Astrocyte (in vitro differentiated cells and primary cell): ENCODE measurements around the gene BMAL1. TPM values are rescaled to one million over a fixed set of nuclear protein-coding genes. Genes with fewer than 3 reads are reported as not detected.

Source experiments
- DNase-seq: peaks from one replicate; pipeline ENCODE4 v3.0.0-alpha.2; 2010; ENCODE audit warnings: low read depth
- FAIRE-seq: peaks from 2 replicates; lab custom pipeline; 2011; peaks lifted over from hg19 to GRCh38; lab: Jason Lieb, UNC
- H2AFZ ChIP-seq: 2 replicates; pipeline ENCODE4 v1.6.0; 2012; ENCODE audit warnings: low read depth, low read length, inconsistent platforms
- H3K27ac ChIP-seq: 2 replicates; pipeline ENCODE4 v1.5.1; 2011; ENCODE audit warnings: low read depth, low read length, inconsistent platforms
- H3K27me3 ChIP-seq: 2 replicates; pipeline ENCODE4 v1.6.0; 2011; ENCODE audit warnings: low read length, inconsistent platforms; ENCODE audit not compliant: insufficient read depth
- H3K36me3 ChIP-seq: 2 replicates; pipeline ENCODE4 v1.5.1; 2011; ENCODE audit warnings: low read length, inconsistent platforms; ENCODE audit not compliant: insufficient read depth
- H3K4me1 ChIP-seq: 2 replicates; pipeline ENCODE4 v1.5.1; 2011; ENCODE audit warnings: low read length, inconsistent platforms; ENCODE audit not compliant: insufficient read depth
- H3K4me2 ChIP-seq: 2 replicates; pipeline ENCODE4 v1.6.0; 2012; ENCODE audit warnings: low read length, inconsistent platforms
- H3K4me3 ChIP-seq: 2 replicates; pipeline ENCODE4 v1.5.1; 2011; ENCODE audit warnings: low read depth, mild to moderate bottlenecking, low read length, inconsistent platforms; ENCODE audit not compliant: insufficient read depth
- H3K79me2 ChIP-seq: 2 replicates; pipeline ENCODE4 v1.6.0; 2012; ENCODE audit warnings: mild to moderate bottlenecking, low read length, inconsistent platforms; ENCODE audit not compliant: insufficient read depth
- H3K9ac ChIP-seq: 2 replicates; pipeline ENCODE4 v1.6.0; 2012; ENCODE audit warnings: mild to moderate bottlenecking, low read length, inconsistent platforms
- H3K9me3 ChIP-seq: 2 replicates; pipeline ENCODE4 v1.5.1; 2012; ENCODE audit warnings: low read depth, mild to moderate bottlenecking, low read length, inconsistent platforms; ENCODE audit not compliant: insufficient read depth
- H4K20me1 ChIP-seq: 2 replicates; pipeline ENCODE4 v1.6.0; 2012; ENCODE audit warnings: low read length, inconsistent platforms; ENCODE audit not compliant: insufficient read depth
- H3K27ac Mint-ChIP-seq: one replicate; pipeline ENCODE4 v1.8.0; 2021; ENCODE audit warnings: mild to moderate bottlenecking, mixed read lengths; ENCODE audit not compliant: unreplicated experiment
- H3K27me3 Mint-ChIP-seq: one replicate; pipeline ENCODE4 v1.8.0; 2021; ENCODE audit warnings: low read depth, mixed read lengths; ENCODE audit not compliant: unreplicated experiment
- H3K36me3 Mint-ChIP-seq: one replicate; pipeline ENCODE4 v1.8.0; 2021; ENCODE audit warnings: low read depth, mixed read lengths; ENCODE audit not compliant: unreplicated experiment
- H3K4me1 Mint-ChIP-seq: one replicate; pipeline ENCODE4 v1.8.0; 2021; ENCODE audit warnings: low read depth, mixed read lengths; ENCODE audit not compliant: unreplicated experiment
- H3K4me3 Mint-ChIP-seq: one replicate; pipeline ENCODE4 v1.8.0; 2021; ENCODE audit warnings: mild to moderate bottlenecking, moderate library complexity, mixed read lengths; ENCODE audit not compliant: unreplicated experiment
- H3K9me3 Mint-ChIP-seq: one replicate; pipeline ENCODE4 v1.8.0; 2021; ENCODE audit warnings: mild to moderate bottlenecking, mixed read lengths; ENCODE audit not compliant: unreplicated experiment
- CTCF ChIP-seq: IDR thresholded peaks from 2 replicates; pipeline ENCODE4 v1.5.1; 2011; ENCODE audit warnings: low read depth, mild to moderate bottlenecking, inconsistent platforms, low read length, moderate library complexity; ENCODE audit not compliant: insufficient read depth
- EZH2 ChIP-seq: IDR thresholded peaks from 2 replicates; pipeline ENCODE4 v1.6.1; 2012; ENCODE audit warnings: mild to moderate bottlenecking, low read length, inconsistent platforms; ENCODE audit not compliant: insufficient read depth
- total RNA-seq: library from RNA; stranded (reverse); gene quantifications from 2 replicates; pipeline ENCODE4 v1.2.1, GENCODE V29; 2021

BMAL1 gene
- total RNA-seq, 1 donor from 2014 or later = 26.9 TPM

- no peak overlapping the region for H3K4me3 ChIP-seq
- H3K9ac ChIP-seq = no peak overlapping the region
- Mint-ChIP-seq H3K27ac (no peak overlapping the region), H3K27me3 (no peaks in the 10 kb centered on the region), H3K36me3 (peaks cover 13% of the 10 kb centered on the region), H3K4me3 (no peak overlapping the region), H3K9me3 (no peaks in the 10 kb centered on the region), H3K4me1 (peaks cover 19% of the 10 kb centered on the region)
- H3K9me3 ChIP-seq = no peaks in the 10 kb centered on the region
- H3K36me3 ChIP-seq = no peaks in the 10 kb centered on the region
- peaks cover 47% of the 10 kb centered on the region for H3K79me2 ChIP-seq
- no peak overlapping the region for H3K4me2 ChIP-seq
- H3K27ac ChIP-seq = no peak overlapping the region
- H3K27me3 ChIP-seq = no peaks in the 10 kb centered on the region
- TF ChIP-seq EZH2 = no peak
- no peak for TF ChIP-seq CTCF
- FAIRE-seq (no peak), DNase-seq (no peak)
- H4K20me1 ChIP-seq = peaks cover 46% of the 10 kb centered on the region
- no peak overlapping the region for H2AFZ ChIP-seq
- H3K4me1 ChIP-seq = peaks cover 6% of the 10 kb centered on the region
Observed at GRCh38 chr11:13317293-13318080, 39.9 kb downstream of the BMAL1 start.

GRCh38 chr11:13318498-13319295 lies 41.1 kb downstream of the BMAL1 start:
- Histone ChIP-seq H3K27ac (no peak overlapping the region), H2AFZ (no peak overlapping the region), H3K4me1 (peaks cover 6% of the 10 kb centered on the region), H3K4me3 (no peak overlapping the region), H3K27me3 (no peaks in the 10 kb centered on the region), H3K4me2 (no peak overlapping the region), H3K79me2 (peaks cover 47% of the 10 kb centered on the region), H3K9me3 (no peaks in the 10 kb centered on the region), H4K20me1 (peaks cover 40% of the 10 kb centered on the region), H3K9ac (no peak overlapping the region), H3K36me3 (no peaks in the 10 kb centered on the region)
- no peak for TF ChIP-seq CTCF
- TF ChIP-seq EZH2 = no peak
- no peak overlapping the region for H3K4me3 Mint-ChIP-seq
- H3K27me3 Mint-ChIP-seq = no peaks in the 10 kb centered on the region
- no peak overlapping the region for H3K27ac Mint-ChIP-seq
- H3K4me1 Mint-ChIP-seq = peaks cover 19% of the 10 kb centered on the region
- peaks cover 10% of the 10 kb centered on the region for H3K36me3 Mint-ChIP-seq
- H3K9me3 Mint-ChIP-seq = no peaks in the 10 kb centered on the region
- FAIRE-seq (no peak), DNase-seq (no peak)
